ENCODE data around the gene SLC38A10. TPM values are rescaled to one million over a fixed set of nuclear protein-coding genes. Genes with fewer than 3 reads are reported as not detected.

The SLC38A10 gene
- polyA plus RNA-seq, 1 of the 3 experiments (the other 2 are of a cell fraction) = 82.2 TPM

GRCh38 chr17:81271226-81271625 is 23.9 kb downstream of the SLC38A10 start:
- POLR2A ChIA-PET = no interaction called here
- Histone ChIP-seq H3K9ac (no peak overlapping the region), H3K79me2 (ENCODE audit: insufficient read depth) (no peaks in the 10 kb centered on the region), H3K9me3 (no peaks in the 10 kb centered on the region), H2AFZ (ENCODE audit: low read depth) (no peak overlapping the region), H3K27ac (ENCODE audit: low read depth in 2 of 2, low read length in 1 of 2) (no peak overlapping the region), H3F3A (replicated peaks; ENCODE audit: insufficient read depth) (peaks cover 9% of the 10 kb centered on the region), H3K4me2 (no peak overlapping the region), H3K27me3 (ENCODE audit: insufficient read depth) (no peaks in the 10 kb centered on the region), H3K4me3 (ENCODE audit: low read depth in 2 of 2, low read length in 1 of 2) (no peak overlapping the region), H3K4me1 (ENCODE audit: control insufficient read depth in 1 of 2, insufficient read depth in 2 of 2, low read depth in 1 of 2, low read length in 1 of 2) (peaks cover 0 to 2% of the 10 kb centered on the region in 2 experiments; a peak in 1 of 4 replicates), H4K20me1 (ENCODE audit: insufficient read depth) (no peaks in the 10 kb centered on the region), H3K36me3 (replicated peaks in 1 of 2; ENCODE audit: control insufficient read depth in 1 of 2, insufficient read depth in 2 of 2, low read length in 1 of 2) (peaks cover 47 to 67% of the 10 kb centered on the region in 2 experiments), H3K9me2 (no peaks in the 10 kb centered on the region)
- TF ChIP-seq FOSL2 (IDR thresholded peaks at IDR 0.05; ENCODE audit: borderline replicate concordance, low read depth) (no peak), RXRA (IDR thresholded peaks at IDR 0.05; ENCODE audit: borderline replicate concordance, low read depth) (no peak), POLR2AphosphoS5 (IDR thresholded peaks at IDR 0.05; ENCODE audit: low read depth, low read length) (no peak), CHD2 (IDR thresholded peaks at IDR 0.05; ENCODE audit: low read length, partially characterized antibody) (no peak), RCOR1 (IDR thresholded peaks at IDR 0.05; ENCODE audit: low read length) (no peak), TEAD4 (IDR thresholded peaks at IDR 0.05; ENCODE audit: borderline replicate concordance, insufficient read depth) (no peak), GABPA (IDR thresholded peaks at IDR 0.05; ENCODE audit: low read depth) (no peak), TCF12 (IDR thresholded peaks at IDR 0.05) (no peak)
- TF ChIP-seq, protein P1, sequence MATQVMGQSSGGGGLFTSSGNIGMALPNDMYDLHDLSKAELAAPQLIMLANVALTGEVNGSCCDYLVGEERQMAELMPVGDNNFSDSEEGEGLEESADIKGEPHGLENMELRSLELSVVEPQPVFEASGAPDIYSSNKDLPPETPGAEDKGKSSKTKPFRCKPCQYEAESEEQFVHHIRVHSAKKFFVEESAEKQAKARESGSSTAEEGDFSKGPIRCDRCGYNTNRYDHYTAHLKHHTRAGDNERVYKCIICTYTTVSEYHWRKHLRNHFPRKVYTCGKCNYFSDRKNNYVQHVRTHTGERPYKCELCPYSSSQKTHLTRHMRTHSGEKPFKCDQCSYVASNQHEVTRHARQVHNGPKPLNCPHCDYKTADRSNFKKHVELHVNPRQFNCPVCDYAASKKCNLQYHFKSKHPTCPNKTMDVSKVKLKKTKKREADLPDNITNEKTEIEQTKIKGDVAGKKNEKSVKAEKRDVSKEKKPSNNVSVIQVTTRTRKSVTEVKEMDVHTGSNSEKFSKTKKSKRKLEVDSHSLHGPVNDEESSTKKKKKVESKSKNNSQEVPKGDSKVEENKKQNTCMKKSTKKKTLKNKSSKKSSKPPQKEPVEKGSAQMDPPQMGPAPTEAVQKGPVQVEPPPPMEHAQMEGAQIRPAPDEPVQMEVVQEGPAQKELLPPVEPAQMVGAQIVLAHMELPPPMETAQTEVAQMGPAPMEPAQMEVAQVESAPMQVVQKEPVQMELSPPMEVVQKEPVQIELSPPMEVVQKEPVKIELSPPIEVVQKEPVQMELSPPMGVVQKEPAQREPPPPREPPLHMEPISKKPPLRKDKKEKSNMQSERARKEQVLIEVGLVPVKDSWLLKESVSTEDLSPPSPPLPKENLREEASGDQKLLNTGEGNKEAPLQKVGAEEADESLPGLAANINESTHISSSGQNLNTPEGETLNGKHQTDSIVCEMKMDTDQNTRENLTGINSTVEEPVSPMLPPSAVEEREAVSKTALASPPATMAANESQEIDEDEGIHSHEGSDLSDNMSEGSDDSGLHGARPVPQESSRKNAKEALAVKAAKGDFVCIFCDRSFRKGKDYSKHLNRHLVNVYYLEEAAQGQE (IDR thresholded peaks at IDR 0.05; ENCODE audit: low read depth, low read length) = no peak
- TF ChIP-seq, protein P2, sequence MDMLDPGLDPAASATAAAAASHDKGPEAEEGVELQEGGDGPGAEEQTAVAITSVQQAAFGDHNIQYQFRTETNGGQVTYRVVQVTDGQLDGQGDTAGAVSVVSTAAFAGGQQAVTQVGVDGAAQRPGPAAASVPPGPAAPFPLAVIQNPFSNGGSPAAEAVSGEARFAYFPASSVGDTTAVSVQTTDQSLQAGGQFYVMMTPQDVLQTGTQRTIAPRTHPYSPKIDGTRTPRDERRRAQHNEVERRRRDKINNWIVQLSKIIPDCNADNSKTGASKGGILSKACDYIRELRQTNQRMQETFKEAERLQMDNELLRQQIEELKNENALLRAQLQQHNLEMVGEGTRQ (IDR thresholded peaks at IDR 0.05; ENCODE audit: borderline replicate concordance, low read depth, low read length) = no peak
- no peak for DNase-seq
- CTCF ChIA-PET = interaction anchor here (1.6 kb wide), 1 partner anchor 13 kb away, joined by 7 read pairs; no protein-coding TSS in a partner anchor
- WGBS (ENCODE audit: low lambda C conversion rate) = 97% methylated on average over 5 of the region's 12 CpGs

DNA sequence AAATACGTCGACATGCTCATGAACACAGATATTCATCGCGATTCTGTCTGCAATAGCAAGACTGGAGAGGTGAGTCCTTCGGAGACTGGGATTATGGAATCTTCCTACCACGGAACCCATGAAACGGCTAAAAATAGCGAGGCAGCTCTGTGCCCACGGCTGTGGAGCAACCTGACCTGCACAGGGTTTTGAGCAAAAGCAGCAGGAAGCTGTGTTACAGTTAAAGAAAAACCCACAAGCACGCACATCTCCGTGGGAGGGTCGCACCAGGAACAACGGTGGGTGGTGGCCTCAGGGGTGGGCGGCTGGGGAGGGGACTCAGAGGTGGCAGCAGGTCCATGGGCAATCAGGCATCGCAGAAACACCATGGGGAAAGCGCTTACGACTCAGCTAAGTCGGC is 24.8 kb downstream of the SLC38A10 start:
- no peaks in the 10 kb centered on the region for H4K20me1 ChIP-seq (ENCODE audit: insufficient read depth)

More for the DNA sequence above, 24.8 kb downstream of the SLC38A10 start:
- Histone ChIP-seq H3K9ac (no peak overlapping the region), H3F3A (replicated peaks; ENCODE audit: insufficient read depth) (peaks cover 9% of the 10 kb centered on the region), H3K4me2 (no peak overlapping the region), H3K4me3 (ENCODE audit: low read depth in 2 of 2, low read length in 1 of 2) (no peak overlapping the region), H3K4me1 (ENCODE audit: control insufficient read depth in 1 of 2, insufficient read depth in 2 of 2, low read depth in 1 of 2, low read length in 1 of 2) (peaks cover 0 to 2% of the 10 kb centered on the region in 2 experiments; a peak in 1 of 4 replicates), H3K27ac (ENCODE audit: low read depth in 2 of 2, low read length in 1 of 2) (no peak overlapping the region), H3K9me2 (no peaks in the 10 kb centered on the region), H3K9me3 (no peaks in the 10 kb centered on the region), H2AFZ (ENCODE audit: low read depth) (no peak overlapping the region), H3K79me2 (ENCODE audit: insufficient read depth) (no peaks in the 10 kb centered on the region), H3K27me3 (ENCODE audit: insufficient read depth) (no peaks in the 10 kb centered on the region), H3K36me3 (replicated peaks in 1 of 2; ENCODE audit: control insufficient read depth in 1 of 2, insufficient read depth in 2 of 2, low read length in 1 of 2) (peaks cover 52 to 70% of the 10 kb centered on the region in 2 experiments)
- POLR2A ChIA-PET = no interaction called here
- DNase-seq = no peak
- CTCF ChIA-PET = interaction anchor here (0.9 to 2.0 kb wide), 4 partner anchors 11 to 128 kb away, joined by 3 to 7 read pairs (median 4); no protein-coding TSS in a partner anchor
- over 99% methylated on average over 16 of the region's 18 CpGs for WGBS (ENCODE audit: low lambda C conversion rate)
- TF ChIP-seq FOXJ3 (CRISPR knock-in tag; IDR thresholded peaks at IDR 0.05) = no peak
- no peak for TF ChIP-seq ELF1 (IDR thresholded peaks at IDR 0.05)
- TF ChIP-seq NFIC (IDR thresholded peaks at IDR 0.05; ENCODE audit: borderline replicate concordance) = no peak
- TF ChIP-seq GABPA (IDR thresholded peaks at IDR 0.05; ENCODE audit: low read depth) = no peak
- no peak for TF ChIP-seq RAD21 (IDR thresholded peaks at IDR 0.05; ENCODE audit: low read length)
- no peak for TF ChIP-seq RXRA (IDR thresholded peaks at IDR 0.05; ENCODE audit: borderline replicate concordance, low read depth)
- TF ChIP-seq TAF1 (IDR thresholded peaks at IDR 0.05; ENCODE audit: borderline replicate concordance, low read depth, low read length) = no peak
- TF ChIP-seq, protein P3, sequence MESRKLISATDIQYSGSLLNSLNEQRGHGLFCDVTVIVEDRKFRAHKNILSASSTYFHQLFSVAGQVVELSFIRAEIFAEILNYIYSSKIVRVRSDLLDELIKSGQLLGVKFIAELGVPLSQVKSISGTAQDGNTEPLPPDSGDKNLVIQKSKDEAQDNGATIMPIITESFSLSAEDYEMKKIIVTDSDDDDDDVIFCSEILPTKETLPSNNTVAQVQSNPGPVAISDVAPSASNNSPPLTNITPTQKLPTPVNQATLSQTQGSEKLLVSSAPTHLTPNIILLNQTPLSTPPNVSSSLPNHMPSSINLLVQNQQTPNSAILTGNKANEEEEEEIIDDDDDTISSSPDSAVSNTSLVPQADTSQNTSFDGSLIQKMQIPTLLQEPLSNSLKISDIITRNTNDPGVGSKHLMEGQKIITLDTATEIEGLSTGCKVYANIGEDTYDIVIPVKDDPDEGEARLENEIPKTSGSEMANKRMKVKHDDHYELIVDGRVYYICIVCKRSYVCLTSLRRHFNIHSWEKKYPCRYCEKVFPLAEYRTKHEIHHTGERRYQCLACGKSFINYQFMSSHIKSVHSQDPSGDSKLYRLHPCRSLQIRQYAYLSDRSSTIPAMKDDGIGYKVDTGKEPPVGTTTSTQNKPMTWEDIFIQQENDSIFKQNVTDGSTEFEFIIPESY (IDR thresholded peaks at IDR 0.05; ENCODE audit: borderline replicate concordance, low read depth) = no peak
- no peak for TF ChIP-seq SIN3A (IDR thresholded peaks at IDR 0.05; ENCODE audit: borderline replicate concordance, low read depth, low read length)
- TF ChIP-seq, protein P2 (IDR thresholded peaks at IDR 0.05; ENCODE audit: borderline replicate concordance, low read depth, low read length) = no peak
- TF ChIP-seq POLR2AphosphoS5 (IDR thresholded peaks at IDR 0.05; ENCODE audit: low read depth, low read length) = no peak
- TF ChIP-seq EP300 (IDR thresholded peaks at IDR 0.05; ENCODE audit: borderline replicate concordance in 1 of 2, low read depth in 1 of 2, low read length in 1 of 2) = no peak
- no peak for TF ChIP-seq RFX5 (IDR thresholded peaks at IDR 0.05; ENCODE audit: low read length)

Measured in SK-N-SH (cell line).